AG10803 (cell line): Measurements from ENCODE around the gene TENM3.

Experiments used
- DNase-seq: peaks from one replicate; pipeline ENCODE4 v3.0.0; 2010; ENCODE audit warnings: low read depth
- H3K4me3 ChIP-seq: 2 replicates; pipeline ENCODE4 v1.5.1; 2011; ENCODE audit warnings: mild to moderate bottlenecking, low read length, control low read depth
- TF ChIP-seq, protein P1 (sequence below): conservative IDR thresholded peaks from 2 replicates; pipeline ENCODE4 v1.5.1; 2011; ENCODE audit warnings: mild to moderate bottlenecking, low read length, control low read depth, inconsistent platforms

The TENM3 gene

DNA sequence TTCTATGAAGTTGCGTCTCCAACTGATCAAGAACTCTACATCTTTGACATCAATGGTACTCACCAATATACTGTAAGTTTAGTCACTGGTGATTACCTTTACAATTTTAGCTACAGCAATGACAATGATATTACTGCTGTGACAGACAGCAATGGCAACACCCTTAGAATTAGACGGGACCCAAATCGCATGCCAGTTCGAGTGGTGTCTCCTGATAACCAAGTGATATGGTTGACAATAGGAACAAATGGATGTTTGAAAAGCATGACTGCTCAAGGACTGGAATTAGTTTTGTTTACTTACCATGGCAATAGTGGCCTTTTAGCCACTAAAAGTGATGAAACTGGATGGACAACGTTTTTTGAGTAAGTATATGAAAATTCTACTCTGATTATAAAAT lies 511.7 kb downstream of the TENM3 start:
- TF ChIP-seq, protein P1, sequence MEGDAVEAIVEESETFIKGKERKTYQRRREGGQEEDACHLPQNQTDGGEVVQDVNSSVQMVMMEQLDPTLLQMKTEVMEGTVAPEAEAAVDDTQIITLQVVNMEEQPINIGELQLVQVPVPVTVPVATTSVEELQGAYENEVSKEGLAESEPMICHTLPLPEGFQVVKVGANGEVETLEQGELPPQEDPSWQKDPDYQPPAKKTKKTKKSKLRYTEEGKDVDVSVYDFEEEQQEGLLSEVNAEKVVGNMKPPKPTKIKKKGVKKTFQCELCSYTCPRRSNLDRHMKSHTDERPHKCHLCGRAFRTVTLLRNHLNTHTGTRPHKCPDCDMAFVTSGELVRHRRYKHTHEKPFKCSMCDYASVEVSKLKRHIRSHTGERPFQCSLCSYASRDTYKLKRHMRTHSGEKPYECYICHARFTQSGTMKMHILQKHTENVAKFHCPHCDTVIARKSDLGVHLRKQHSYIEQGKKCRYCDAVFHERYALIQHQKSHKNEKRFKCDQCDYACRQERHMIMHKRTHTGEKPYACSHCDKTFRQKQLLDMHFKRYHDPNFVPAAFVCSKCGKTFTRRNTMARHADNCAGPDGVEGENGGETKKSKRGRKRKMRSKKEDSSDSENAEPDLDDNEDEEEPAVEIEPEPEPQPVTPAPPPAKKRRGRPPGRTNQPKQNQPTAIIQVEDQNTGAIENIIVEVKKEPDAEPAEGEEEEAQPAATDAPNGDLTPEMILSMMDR, result no peak
- no peak overlapping the region for H3K4me3 ChIP-seq
- no peak for DNase-seq

DNA sequence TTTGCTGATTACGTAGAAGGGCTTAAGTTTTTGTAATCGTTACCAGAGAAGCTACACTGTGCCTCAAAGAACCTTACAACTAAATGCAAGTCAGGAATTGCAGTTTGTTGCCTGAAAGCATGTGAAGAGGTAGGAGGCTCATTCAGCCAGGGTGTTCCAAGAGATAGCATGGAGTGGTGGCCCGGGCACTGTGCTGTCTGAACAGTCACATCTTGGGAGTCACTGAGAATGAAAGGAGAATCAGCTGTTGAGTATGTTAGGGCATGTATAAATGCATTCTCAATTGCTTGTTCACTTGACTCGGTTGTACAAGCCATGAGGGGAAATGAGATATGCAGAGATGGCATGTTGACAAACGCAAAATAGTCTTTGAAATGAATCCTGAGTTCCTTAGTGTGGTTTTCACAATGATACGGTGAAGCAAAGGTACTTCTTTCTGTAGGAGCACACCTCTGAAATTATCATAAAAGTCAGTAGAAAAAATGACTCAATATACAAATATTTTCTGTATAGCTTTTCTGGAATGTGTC lies 513.0 kb downstream of the TENM3 start:
- no peak for DNase-seq
- no peak overlapping the region for H3K4me3 ChIP-seq
- TF ChIP-seq, protein P1, result no peak

DNA sequence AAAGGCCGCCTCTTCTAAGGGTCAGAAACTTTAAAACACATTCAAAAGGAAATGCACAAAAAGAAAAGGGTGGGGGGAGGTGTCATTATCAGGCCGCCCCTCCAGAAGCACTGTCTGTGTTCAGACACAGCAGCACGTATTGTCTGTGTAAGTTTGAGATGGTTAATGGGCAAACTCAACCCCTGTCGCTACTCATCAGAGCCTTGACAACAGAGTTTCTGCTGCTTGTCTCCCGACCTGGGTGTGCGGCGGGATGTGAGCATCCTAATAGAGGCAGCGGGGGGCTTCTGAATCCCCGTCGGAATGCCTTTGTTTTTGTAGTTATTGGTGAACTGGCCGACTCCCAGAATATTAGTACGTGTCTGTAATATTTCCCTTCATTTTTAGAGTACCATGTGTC lies 515.1 kb downstream of the TENM3 start:
- H3K4me3 ChIP-seq, result no peak overlapping the region
- TF ChIP-seq, protein P1, result no peak
- DNase-seq, result no peak

DNA sequence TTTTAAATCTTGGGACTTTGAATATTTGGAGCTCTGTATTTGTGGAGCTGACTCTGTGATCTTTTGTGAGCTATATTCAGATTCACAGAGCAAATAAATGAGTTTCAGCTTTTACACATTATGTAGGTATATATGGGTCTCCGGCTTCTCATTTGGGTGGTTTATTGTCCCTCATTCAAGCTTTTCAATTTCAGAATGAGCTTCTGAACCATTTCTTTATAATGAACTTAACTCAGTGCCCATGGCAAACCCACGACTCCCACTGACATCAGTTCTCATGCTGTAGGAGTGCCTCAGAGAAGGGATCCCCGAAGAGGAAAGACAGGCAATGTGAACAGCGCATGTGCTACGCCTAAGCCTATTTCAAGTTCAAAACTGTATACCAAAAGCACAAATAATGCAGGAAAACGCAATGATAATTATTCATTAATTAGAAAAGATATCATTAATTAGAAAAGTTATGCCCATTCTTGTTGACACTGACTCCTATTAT lies 517.4 kb downstream of the TENM3 start:
- TF ChIP-seq, protein P1, result no peak
- DNase-seq, result no peak

DNA sequence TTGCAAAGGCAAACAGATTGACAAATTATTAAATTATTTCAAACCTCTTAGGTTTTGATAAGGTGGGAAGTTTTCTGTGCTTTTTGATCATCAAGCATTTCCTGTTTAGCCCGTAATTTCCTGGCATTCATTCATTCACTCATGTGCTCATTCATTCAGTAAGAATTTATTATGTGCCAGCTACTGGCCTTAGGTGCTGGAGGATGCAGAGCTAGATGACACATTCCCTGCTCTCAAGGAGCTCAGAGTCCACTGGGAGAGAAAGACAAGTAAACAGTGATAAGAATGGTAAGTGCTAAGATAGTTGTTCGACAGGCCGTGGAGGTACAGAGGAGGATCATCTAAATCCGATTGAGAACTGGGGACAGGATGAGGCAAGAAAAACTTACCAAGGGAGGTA lies 520.9 kb downstream of the TENM3 start:
- TF ChIP-seq, protein P1, result no peak
- H3K4me3 ChIP-seq, result no peak overlapping the region
- no peak for DNase-seq

More for the DNA sequence above, 517.4 kb downstream of the TENM3 start:
- no peak overlapping the region for H3K4me3 ChIP-seq

DNA sequence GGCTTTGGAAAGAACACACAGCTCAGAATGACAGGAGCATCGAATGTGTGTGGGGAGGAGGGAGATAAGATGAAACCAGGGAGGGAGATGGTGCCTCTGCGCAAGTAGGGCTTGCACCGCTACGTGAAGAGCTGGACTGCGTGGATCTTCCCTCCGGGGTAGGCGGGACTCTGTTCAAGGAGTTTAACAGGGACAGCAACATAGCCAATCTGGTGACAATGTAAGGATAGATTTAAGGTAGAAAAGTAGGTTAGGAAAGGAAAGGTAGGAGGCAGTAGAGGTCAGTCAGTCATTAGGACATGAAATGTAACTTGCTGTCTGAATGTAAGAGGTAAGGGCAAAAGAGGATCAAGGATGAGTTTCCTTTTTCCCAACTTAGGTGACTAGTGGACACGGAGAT lies 521.4 kb downstream of the TENM3 start:
- DNase-seq, result no peak
- TF ChIP-seq, protein P1, result no peak
- no peak overlapping the region for H3K4me3 ChIP-seq

DNA sequence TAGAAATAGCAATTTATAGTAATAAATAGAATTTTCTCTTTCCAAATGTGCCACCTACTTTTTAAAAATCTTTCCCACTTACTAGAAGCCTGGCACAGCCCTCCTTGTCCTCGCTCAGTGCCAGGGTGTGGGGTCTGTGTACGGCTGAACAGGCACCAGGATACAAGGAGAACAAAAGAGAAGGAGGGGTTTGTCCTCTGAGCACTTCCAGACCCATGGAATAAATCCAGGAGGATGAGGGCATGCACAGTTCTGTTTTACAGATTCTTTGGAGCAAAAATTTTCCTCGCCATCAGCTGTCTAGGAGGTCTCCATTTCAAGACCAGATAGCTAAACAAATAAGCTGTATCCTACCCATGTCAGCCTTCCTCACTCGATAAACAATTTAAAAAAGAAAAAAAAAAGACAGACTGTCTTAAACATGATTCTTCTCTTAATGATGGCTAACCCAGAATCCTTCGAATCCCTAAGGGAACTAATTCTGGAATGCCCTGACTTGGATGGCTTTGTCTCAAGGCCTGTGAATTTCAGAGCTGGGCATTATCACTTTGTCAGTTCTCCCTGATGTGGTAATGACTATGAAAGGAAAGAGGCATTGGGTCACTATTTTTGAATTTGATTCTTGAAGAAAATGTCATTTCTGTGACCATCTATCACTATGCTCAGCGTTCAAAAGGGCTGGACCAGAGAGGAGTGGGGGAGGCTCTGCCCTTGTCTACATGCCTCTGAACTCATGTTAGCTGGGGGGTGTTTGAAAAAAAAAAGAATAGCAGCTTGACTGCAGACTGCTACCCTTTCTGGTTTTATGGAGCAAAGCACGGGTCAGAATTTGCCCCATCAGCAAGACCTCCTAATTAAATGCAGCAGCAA lies 523.0 kb downstream of the TENM3 start:
- no peak for DNase-seq
- TF ChIP-seq, protein P1, result no peak
- no peak overlapping the region for H3K4me3 ChIP-seq
